Measurements from ENCODE around the gene RPS15A. TPM values are rescaled to one million over a fixed set of nuclear protein-coding genes. Genes with fewer than 3 reads are reported as not detected.
A peak's percentile ranks its signal among the peaks of the same experiment; 100 is the strongest.
"Not testable (repeated sequence)": the region's sequence is repeated elsewhere in the genome, so short reads cannot be mapped to it uniquely, and the experiment has no call there.

The RPS15A gene
- total RNA-seq, 1 donor from 2014 or later, result 1,963 TPM

GRCh38 chr16:18767217-18767616 is 22.9 kb downstream of the RPS15A start:
- DNase-seq (ENCODE audit: low spot score); H3K9me3 Mint-ChIP-seq; intact Hi-C loops (cut with micrococcal nuclease); H3K27ac Mint-ChIP-seq; H3K36me3 Mint-ChIP-seq (ENCODE audit: low read depth); H3K27me3 Mint-ChIP-seq (ENCODE audit: low read depth); H3K4me3 Mint-ChIP-seq (ENCODE audit: low read depth): not testable (repeated sequence)
- peaks cover 16% of the 10 kb centered on the region for H3K4me1 Mint-ChIP-seq (ENCODE audit: low read depth)

DNA sequence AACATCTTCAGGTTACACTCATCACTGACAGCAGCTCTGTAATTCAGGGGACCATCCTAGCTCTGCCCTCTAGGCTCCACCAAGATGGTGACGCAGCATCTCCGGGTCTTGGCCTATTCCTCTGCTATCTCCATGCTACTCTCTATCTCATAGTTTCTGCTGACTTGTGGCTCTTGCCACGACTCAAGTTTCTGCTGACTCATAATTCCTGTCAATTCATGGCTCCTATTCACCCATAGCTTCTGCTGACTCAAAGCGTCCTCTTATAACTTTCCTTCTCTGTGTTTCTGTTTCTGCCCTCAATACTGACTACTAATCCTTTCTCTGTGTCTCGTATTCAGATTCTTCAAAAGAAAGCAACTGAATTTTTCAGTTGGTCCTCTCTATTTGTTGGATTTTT is 27.4 kb downstream of the RPS15A start:
- H3K27me3 Mint-ChIP-seq (ENCODE audit: low read depth); H3K4me3 Mint-ChIP-seq (ENCODE audit: low read depth); intact Hi-C loops (cut with micrococcal nuclease); H3K27ac Mint-ChIP-seq; H3K9me3 Mint-ChIP-seq; H3K36me3 Mint-ChIP-seq (ENCODE audit: low read depth); DNase-seq (ENCODE audit: low spot score): not testable (repeated sequence)
- peaks cover 17% of the 10 kb centered on the region for H3K4me1 Mint-ChIP-seq (ENCODE audit: low read depth)

GRCh38 chr16:18759598-18760520 is 30.3 kb downstream of the RPS15A start:
- H3K4me3 Mint-ChIP-seq (ENCODE audit: low read depth); H3K36me3 Mint-ChIP-seq (ENCODE audit: low read depth); H3K9me3 Mint-ChIP-seq; H3K27ac Mint-ChIP-seq; H3K27me3 Mint-ChIP-seq (ENCODE audit: low read depth); intact Hi-C loops (cut with micrococcal nuclease): not testable (repeated sequence)
- DNase-seq (ENCODE audit: low spot score), result peak; percentile 58
- H3K4me1 Mint-ChIP-seq (ENCODE audit: low read depth), result peaks cover 24% of the 10 kb centered on the region

- intact Hi-C loops (cut with micrococcal nuclease); H3K27me3 Mint-ChIP-seq (ENCODE audit: low read depth); H3K4me3 Mint-ChIP-seq (ENCODE audit: low read depth); H3K36me3 Mint-ChIP-seq (ENCODE audit: low read depth); H3K9me3 Mint-ChIP-seq; DNase-seq (ENCODE audit: low spot score): not testable (repeated sequence)
- peaks cover 24% of the 10 kb centered on the region for H3K4me1 Mint-ChIP-seq (ENCODE audit: low read depth)
- H3K27ac Mint-ChIP-seq, result peak overlapping the region; percentile 17
These were observed 32.0 kb downstream of the RPS15A start for GRCh38 chr16:18757960-18758660.

DNA sequence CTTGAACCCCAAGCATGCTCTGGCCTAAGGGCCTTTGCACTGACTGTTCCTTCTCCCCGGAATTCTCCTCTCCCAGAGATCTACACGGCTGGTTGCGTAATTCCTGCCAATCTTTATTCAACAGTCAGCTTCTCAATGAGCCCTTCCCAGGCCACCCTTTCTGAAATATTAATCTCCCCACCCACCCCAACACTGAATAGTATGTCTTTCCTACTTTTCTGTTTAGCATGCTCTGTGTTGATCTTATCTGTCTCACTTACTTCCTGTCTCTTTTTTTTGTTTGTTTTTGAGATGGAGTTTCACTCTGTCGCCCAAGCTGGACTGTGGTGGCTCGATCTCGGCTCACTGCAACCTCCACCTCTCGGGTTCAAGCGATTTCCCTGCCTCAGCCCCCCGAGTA is 33.5 kb downstream of the RPS15A start:
- intact Hi-C loops (cut with micrococcal nuclease); H3K27me3 Mint-ChIP-seq (ENCODE audit: low read depth); H3K36me3 Mint-ChIP-seq (ENCODE audit: low read depth); H3K9me3 Mint-ChIP-seq; DNase-seq (ENCODE audit: low spot score): not testable (repeated sequence)
- Mint-ChIP-seq H3K4me3 (ENCODE audit: low read depth) (peak overlapping the region; percentile 56), H3K27ac (peak overlapping the region; percentile 60), H3K4me1 (ENCODE audit: low read depth) (peaks cover 24% of the 10 kb centered on the region)

DNA sequence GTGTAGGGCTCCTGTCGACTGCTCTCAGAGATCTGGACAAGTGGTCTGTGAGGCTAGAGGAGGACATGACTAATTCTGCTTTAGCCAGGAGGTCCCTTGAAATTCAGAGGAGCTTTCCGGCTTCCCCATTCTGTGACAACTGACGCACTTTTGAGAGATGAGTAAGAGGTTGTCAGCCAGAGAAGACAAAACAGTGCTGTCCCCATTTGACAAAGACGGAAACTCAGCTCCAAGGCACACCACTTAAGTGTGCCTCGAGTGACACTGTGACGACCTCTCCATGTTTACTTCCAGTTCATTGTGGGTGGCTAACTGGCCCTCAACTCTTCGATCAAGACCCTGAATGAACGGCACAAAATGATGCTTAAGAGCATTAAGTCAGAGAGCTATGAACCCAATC is 47.3 kb downstream of the RPS15A start:
- intact Hi-C loops (cut with micrococcal nuclease), result not testable (repeated sequence)

GRCh38 chr16:18740027-18740426 is 50.1 kb downstream of the RPS15A start:
- H3K36me3 Mint-ChIP-seq (ENCODE audit: low read depth); H3K27ac Mint-ChIP-seq; intact Hi-C loops (cut with micrococcal nuclease); H3K9me3 Mint-ChIP-seq; H3K4me1 Mint-ChIP-seq (ENCODE audit: low read depth); DNase-seq (ENCODE audit: low spot score); H3K27me3 Mint-ChIP-seq (ENCODE audit: low read depth); H3K4me3 Mint-ChIP-seq (ENCODE audit: low read depth): not testable (repeated sequence)

More for the DNA sequence above, 47.3 kb downstream of the RPS15A start:
- H3K9me3 Mint-ChIP-seq; H3K4me1 Mint-ChIP-seq (ENCODE audit: low read depth); H3K36me3 Mint-ChIP-seq (ENCODE audit: low read depth); H3K4me3 Mint-ChIP-seq (ENCODE audit: low read depth); DNase-seq (ENCODE audit: low spot score); H3K27ac Mint-ChIP-seq; H3K27me3 Mint-ChIP-seq (ENCODE audit: low read depth): not testable (repeated sequence)

- H3K27ac Mint-ChIP-seq; H3K27me3 Mint-ChIP-seq (ENCODE audit: low read depth); H3K9me3 Mint-ChIP-seq; intact Hi-C loops (cut with micrococcal nuclease); H3K4me1 Mint-ChIP-seq (ENCODE audit: low read depth); H3K4me3 Mint-ChIP-seq (ENCODE audit: low read depth); H3K36me3 Mint-ChIP-seq (ENCODE audit: low read depth); DNase-seq (ENCODE audit: low spot score): not testable (repeated sequence)
These were observed 51.4 kb downstream of the RPS15A start for GRCh38 chr16:18738768-18739167.

GRCh38 chr16:18734279-18734678 is 55.9 kb downstream of the RPS15A start:
- H3K4me1 Mint-ChIP-seq (ENCODE audit: low read depth); DNase-seq (ENCODE audit: low spot score); H3K4me3 Mint-ChIP-seq (ENCODE audit: low read depth); H3K36me3 Mint-ChIP-seq (ENCODE audit: low read depth); intact Hi-C loops (cut with micrococcal nuclease); H3K9me3 Mint-ChIP-seq; H3K27me3 Mint-ChIP-seq (ENCODE audit: low read depth); H3K27ac Mint-ChIP-seq: not testable (repeated sequence)

Other genes with a start within 250 kb of the RPS15A start
- 119 and 120 TPM in 2 replicates for gene NOMO2, start 228.2 kb downstream of the RPS15A start, total RNA-seq
- 112 TPM in 2 replicates for gene ARL6IP1, start 11.2 kb upstream of the RPS15A start, total RNA-seq
- 128 and 137 TPM in 2 replicates for gene SMG1, start 136.1 kb upstream of the RPS15A start, total RNA-seq
- gene TMC7, start 193.6 kb upstream of the RPS15A start, total RNA-seq, result not detected in 2 replicates

Measured in activated T-helper 2 cell treated with anti-CD3 and anti-CD28 coated beads, Interferon-gamma antibody, Interleukin-2, Interleukin-4, amounts not matched to agents 10 μg/mL and 5 μg/mL and 100 μg/mL, durations not matched to agents 14 hours and 24 hours and 36 hours (primary cell).